ENCODE data around the gene IRAK4. TPM values are rescaled to one million over a fixed set of nuclear protein-coding genes. Genes with fewer than 3 reads are reported as not detected.
A peak's percentile ranks its signal among the peaks of the same experiment; 100 is the strongest.

The IRAK4 gene
- total RNA-seq, 4 donors from 2014 or later, result 6.1 to 30.6 (median 26.4) TPM

DNA sequence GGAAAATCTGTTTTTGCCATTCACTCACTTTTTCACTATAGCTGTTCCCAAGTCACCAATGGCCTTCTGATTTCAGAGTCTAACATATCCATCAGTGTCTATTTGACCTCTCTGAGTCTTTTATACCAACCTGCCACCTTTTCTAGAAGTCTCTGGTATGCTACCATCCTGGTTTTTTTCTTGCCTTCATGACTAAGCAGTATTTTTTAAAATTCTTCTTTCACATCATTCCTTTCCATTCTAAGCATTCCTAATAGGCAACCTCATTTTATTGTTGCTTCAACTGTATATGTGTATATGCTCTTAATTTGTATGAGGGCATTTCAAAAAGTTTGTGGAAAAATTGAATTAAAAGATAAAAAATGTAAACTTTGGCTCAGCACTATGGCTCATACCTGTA, 5.0 kb downstream of the IRAK4 start:
- no peak overlapping the region for H3K27ac ChIP-seq
- no peak for DNase-seq
- intact Hi-C loops (cut with DNase I; ENCODE audit: low total_unique reads), result no loop called here
- no peaks in the 10 kb centered on the region for H3K9me3 ChIP-seq
- H3K4me3 ChIP-seq, result no peak overlapping the region
- no peak for TF ChIP-seq POLR2A (IDR thresholded peaks at IDR 0.05)
- TF ChIP-seq, protein P1, sequence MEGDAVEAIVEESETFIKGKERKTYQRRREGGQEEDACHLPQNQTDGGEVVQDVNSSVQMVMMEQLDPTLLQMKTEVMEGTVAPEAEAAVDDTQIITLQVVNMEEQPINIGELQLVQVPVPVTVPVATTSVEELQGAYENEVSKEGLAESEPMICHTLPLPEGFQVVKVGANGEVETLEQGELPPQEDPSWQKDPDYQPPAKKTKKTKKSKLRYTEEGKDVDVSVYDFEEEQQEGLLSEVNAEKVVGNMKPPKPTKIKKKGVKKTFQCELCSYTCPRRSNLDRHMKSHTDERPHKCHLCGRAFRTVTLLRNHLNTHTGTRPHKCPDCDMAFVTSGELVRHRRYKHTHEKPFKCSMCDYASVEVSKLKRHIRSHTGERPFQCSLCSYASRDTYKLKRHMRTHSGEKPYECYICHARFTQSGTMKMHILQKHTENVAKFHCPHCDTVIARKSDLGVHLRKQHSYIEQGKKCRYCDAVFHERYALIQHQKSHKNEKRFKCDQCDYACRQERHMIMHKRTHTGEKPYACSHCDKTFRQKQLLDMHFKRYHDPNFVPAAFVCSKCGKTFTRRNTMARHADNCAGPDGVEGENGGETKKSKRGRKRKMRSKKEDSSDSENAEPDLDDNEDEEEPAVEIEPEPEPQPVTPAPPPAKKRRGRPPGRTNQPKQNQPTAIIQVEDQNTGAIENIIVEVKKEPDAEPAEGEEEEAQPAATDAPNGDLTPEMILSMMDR (IDR thresholded peaks at IDR 0.05), result no peak
- H3K4me1 ChIP-seq, result no peaks in the 10 kb centered on the region
- H3K27me3 ChIP-seq, result no peaks in the 10 kb centered on the region
- no peaks in the 10 kb centered on the region for H3K36me3 ChIP-seq

DNA sequence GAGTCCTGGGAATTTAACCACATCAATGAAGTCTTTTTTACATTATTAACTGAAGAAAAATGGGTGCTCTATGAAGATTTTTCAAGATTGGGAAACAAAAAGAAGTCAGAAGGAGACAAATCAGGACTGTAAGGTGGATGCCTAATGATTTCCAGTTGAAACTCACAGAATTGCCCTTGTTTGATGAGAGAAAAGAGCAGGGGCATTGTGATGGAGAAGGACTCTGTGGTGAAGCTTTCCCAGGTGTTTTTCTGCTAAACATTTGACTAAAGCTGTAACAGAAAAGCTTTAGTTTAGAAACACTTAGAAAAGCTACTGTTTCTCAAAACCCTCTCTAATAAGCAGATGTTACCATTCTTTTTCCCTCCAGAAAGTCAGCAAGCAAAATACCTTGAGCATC, 5.8 kb downstream of the IRAK4 start:
- Histone ChIP-seq H3K36me3 (no peaks in the 10 kb centered on the region), H3K4me1 (no peaks in the 10 kb centered on the region), H3K4me3 (no peak overlapping the region), H3K27ac (no peak overlapping the region), H3K27me3 (no peaks in the 10 kb centered on the region), H3K9me3 (no peaks in the 10 kb centered on the region)
- DNase-seq, result no peak
- TF ChIP-seq, protein P1 (IDR thresholded peaks at IDR 0.05), result no peak
- no peak for TF ChIP-seq POLR2A (IDR thresholded peaks at IDR 0.05)
- intact Hi-C loops (cut with DNase I; ENCODE audit: low total_unique reads), result no loop called here

DNA sequence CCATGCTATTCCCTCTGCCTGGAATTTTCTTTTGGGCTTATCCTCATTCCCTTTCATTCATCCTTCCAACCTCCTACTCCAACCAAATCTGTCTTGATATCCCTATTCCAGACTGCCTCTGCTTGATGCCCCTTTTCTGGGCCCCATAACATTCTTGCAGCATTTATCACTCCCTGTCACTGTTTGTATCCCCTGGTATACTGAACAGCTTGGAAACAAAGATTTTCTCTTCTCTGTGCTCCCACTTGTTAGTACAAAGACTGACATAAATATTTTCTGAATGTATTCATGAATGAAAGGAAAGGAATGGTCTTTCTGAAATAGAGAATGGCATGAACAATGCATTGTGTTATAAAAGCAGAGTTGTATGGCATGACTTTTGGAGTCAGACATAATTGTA, 7.5 kb downstream of the IRAK4 start:
- intact Hi-C loops (cut with DNase I; ENCODE audit: low total_unique reads), result no loop called here
- Histone ChIP-seq H3K4me1 (no peaks in the 10 kb centered on the region), H3K36me3 (no peaks in the 10 kb centered on the region), H3K27me3 (no peaks in the 10 kb centered on the region), H3K27ac (no peak overlapping the region), H3K9me3 (no peaks in the 10 kb centered on the region), H3K4me3 (no peak overlapping the region)
- TF ChIP-seq, protein P1 (IDR thresholded peaks at IDR 0.05), result no peak
- TF ChIP-seq POLR2A (IDR thresholded peaks at IDR 0.05), result no peak
- DNase-seq, result no peak

DNA sequence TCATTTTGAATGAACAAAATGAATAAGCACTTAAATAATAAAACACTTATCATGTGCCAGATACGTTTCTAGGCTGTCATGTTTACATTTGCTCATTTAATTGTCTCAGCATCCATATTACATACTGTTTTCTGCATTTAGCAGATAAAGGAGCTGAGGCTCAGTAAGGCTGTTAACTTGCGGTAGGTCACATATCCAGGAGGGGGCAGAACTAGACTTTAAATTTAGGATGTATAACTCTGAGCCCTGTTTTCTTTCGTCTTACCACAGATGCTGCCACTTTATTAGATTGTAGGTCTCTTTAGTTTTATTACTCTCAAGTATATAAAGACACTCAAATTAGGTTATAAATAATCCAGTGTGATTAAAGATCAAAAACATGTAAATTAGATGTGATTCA, 17.7 kb downstream of the IRAK4 start:
- Histone ChIP-seq H3K27me3 (no peaks in the 10 kb centered on the region), H3K4me1 (no peaks in the 10 kb centered on the region), H3K4me3 (no peak overlapping the region), H3K9me3 (no peaks in the 10 kb centered on the region), H3K27ac (no peak overlapping the region), H3K36me3 (no peaks in the 10 kb centered on the region)
- DNase-seq, result no peak
- intact Hi-C loops (cut with DNase I; ENCODE audit: low total_unique reads), result no loop called here
- TF ChIP-seq, protein P1 (IDR thresholded peaks at IDR 0.05), result peak in 2 of 4 experiments; percentile 12 to 19
- no peak for TF ChIP-seq POLR2A (IDR thresholded peaks at IDR 0.05)

DNA sequence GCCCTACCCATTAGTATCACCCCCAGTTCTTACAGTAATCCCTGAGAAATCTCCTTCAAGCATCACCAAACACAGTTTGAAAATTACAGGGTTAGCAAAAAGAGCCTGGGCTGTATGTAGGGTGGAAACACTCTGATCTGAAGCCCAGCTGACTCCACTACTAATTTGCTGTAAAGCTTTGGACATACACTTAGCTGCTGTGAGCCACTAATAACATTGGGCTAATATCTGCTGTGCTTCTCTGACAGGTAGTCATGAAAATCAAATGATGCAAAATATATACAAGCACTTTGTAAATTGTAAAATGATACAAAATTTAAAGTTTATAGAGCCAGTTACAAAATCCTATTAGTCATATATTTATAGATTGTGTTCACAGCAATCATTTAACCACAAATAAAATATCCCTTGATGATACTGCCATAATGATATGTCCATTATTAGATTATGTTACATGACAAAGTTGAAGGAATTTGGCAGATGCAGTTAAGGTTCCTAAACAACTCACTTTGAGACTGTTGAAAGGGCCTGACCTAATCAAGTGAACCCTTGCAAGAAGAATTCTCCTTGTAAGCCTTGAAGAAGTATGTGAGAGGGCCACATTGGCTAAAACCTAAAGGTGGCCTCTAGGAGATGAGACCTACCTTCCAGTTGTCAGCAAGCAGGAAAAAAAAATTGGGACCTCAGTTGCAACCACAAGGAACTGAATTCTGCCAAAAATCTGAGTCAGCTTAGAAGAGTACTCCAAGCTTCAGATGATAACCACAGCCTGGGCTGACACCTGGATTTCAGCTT, 28.3 kb downstream of the IRAK4 start:
- intact Hi-C loops (cut with DNase I; ENCODE audit: low total_unique reads), result no loop called here
- Histone ChIP-seq H3K36me3 (no peaks in the 10 kb centered on the region), H3K9me3 (no peaks in the 10 kb centered on the region), H3K4me3 (no peak overlapping the region), H3K27me3 (no peaks in the 10 kb centered on the region), H3K4me1 (no peaks in the 10 kb centered on the region), H3K27ac (no peak overlapping the region)
- DNase-seq, result no peak
- no peak for TF ChIP-seq POLR2A (IDR thresholded peaks at IDR 0.05)
- TF ChIP-seq, protein P1 (IDR thresholded peaks at IDR 0.05), result no peak

All from uterus (tissue), 4 donors.